H9 (cell line): ENCODE results near the gene BCORL1. TPM values are rescaled to one million over a fixed set of nuclear protein-coding genes. Genes with fewer than 3 reads are reported as not detected.

Experiments used
- DNase-seq: peaks from one replicate; pipeline ENCODE4 v3.0.0-alpha.2; 2017
- H2AFZ ChIP-seq: one replicate; pipeline ENCODE4 v1.6.1; 2013; ENCODE audit warnings: mild to moderate bottlenecking, low read length, control low read depth, moderate library complexity
- H2AK5ac ChIP-seq: 2 replicates; pipeline ENCODE4 v1.6.1; 2013; ENCODE audit warnings: low read length, control low read depth, mixed read lengths; ENCODE audit not compliant: insufficient read length
- H2BK120ac ChIP-seq: one replicate; pipeline ENCODE4 v1.6.1; 2013; ENCODE audit warnings: low read depth, mild to moderate bottlenecking, low read length, control low read depth, inconsistent platforms; ENCODE audit not compliant: poor library complexity, severe bottlenecking
- H2BK12ac ChIP-seq: 2 replicates; pipeline ENCODE4 v1.6.1; 2013; ENCODE audit warnings: low read length, control low read depth, mixed read lengths, low read depth; ENCODE audit not compliant: insufficient read length
- H2BK15ac ChIP-seq: 2 replicates; pipeline ENCODE4 v1.6.1; 2013; ENCODE audit warnings: low read depth, low read length, control low read depth
- H2BK20ac ChIP-seq: one replicate; pipeline ENCODE4 v1.6.1; 2013; ENCODE audit warnings: low read depth, mild to moderate bottlenecking, low read length, control low read depth, inconsistent platforms; ENCODE audit not compliant: poor library complexity, severe bottlenecking
- H2BK5ac ChIP-seq: 2 replicates; pipeline ENCODE4 v1.6.1; 2013; ENCODE audit warnings: low read length, control low read depth, mixed read lengths; ENCODE audit not compliant: insufficient read length
- H3K14ac ChIP-seq: 2 replicates; pipeline ENCODE4 v1.6.1; 2013; ENCODE audit warnings: low read length, control low read depth; ENCODE audit not compliant: insufficient read depth
- H3K18ac ChIP-seq: 2 replicates; pipeline ENCODE4 v1.6.1; 2013; ENCODE audit warnings: low read depth, mild to moderate bottlenecking, mixed read lengths, low read length, control low read depth; ENCODE audit not compliant: insufficient read length
- H3K23ac ChIP-seq: 2 replicates; pipeline ENCODE4 v1.6.1; 2013; ENCODE audit warnings: low read length, control low read depth, mixed read lengths, low read depth; ENCODE audit not compliant: insufficient read length
- H3K23me2 ChIP-seq: 2 replicates; pipeline ENCODE4 v1.6.1; 2013; ENCODE audit warnings: low read depth, mild to moderate bottlenecking, mixed read lengths, low read length, control low read depth; ENCODE audit not compliant: insufficient read length, poor library complexity, severe bottlenecking
- H3K27ac ChIP-seq: 2 replicates; pipeline ENCODE4 v1.5.1; 2013; ENCODE audit warnings: low read length, control low read depth, mixed read lengths, low read depth; ENCODE audit not compliant: insufficient read length
- H3K27me3 ChIP-seq: 2 replicates; pipeline ENCODE4 v1.6.1; 2013; ENCODE audit warnings: low read length, control low read depth, inconsistent platforms; ENCODE audit not compliant: insufficient read depth
- H3K4ac ChIP-seq: 2 replicates; pipeline ENCODE4 v1.6.1; 2013; ENCODE audit warnings: low read depth, mild to moderate bottlenecking, control low read depth, inconsistent platforms, low read length, moderate library complexity
- H3K4me1 ChIP-seq: 2 replicates; pipeline ENCODE4 v1.6.1; 2013; ENCODE audit warnings: low read length, control low read depth, inconsistent platforms; ENCODE audit not compliant: insufficient read depth
- H3K4me2 ChIP-seq: 2 replicates; pipeline ENCODE4 v1.6.1; 2013; ENCODE audit warnings: low read length, control low read depth, mixed read lengths; ENCODE audit not compliant: insufficient read length, insufficient read depth
- H3K56ac ChIP-seq: 2 replicates; pipeline ENCODE4 v1.6.1; 2013; ENCODE audit warnings: low read depth, mild to moderate bottlenecking, mixed read lengths, low read length, control low read depth; ENCODE audit not compliant: insufficient read length
- H3K79me1 ChIP-seq: 2 replicates; pipeline ENCODE4 v1.6.1; 2013; ENCODE audit warnings: low read depth, mild to moderate bottlenecking, moderate library complexity, low read length, control low read depth, inconsistent platforms; ENCODE audit not compliant: insufficient read depth, poor library complexity, severe bottlenecking
- H3K79me2 ChIP-seq: 2 replicates; pipeline ENCODE4 v1.6.1; 2013; ENCODE audit warnings: low read length, control low read depth, inconsistent platforms; ENCODE audit not compliant: insufficient read depth
- H3K9ac ChIP-seq: 2 replicates; pipeline ENCODE4 v1.6.1; 2013; ENCODE audit warnings: low read length, control low read depth, mixed read lengths; ENCODE audit not compliant: insufficient read length; ENCODE audit errors: extremely low read depth
- H3K9me3 ChIP-seq: one replicate; pipeline ENCODE4 v1.6.1; 2013; ENCODE audit warnings: low read depth, low read length, inconsistent platforms; ENCODE audit not compliant: control insufficient read depth
- H3T11ph ChIP-seq: one replicate; pipeline ENCODE4 v1.6.1; 2013; ENCODE audit warnings: mild to moderate bottlenecking, low read length, control low read depth, inconsistent platforms
- H4K20me1 ChIP-seq: one replicate; pipeline ENCODE4 v1.6.1; 2013; ENCODE audit not compliant: control insufficient read depth, insufficient read length, insufficient read depth
- H4K5ac ChIP-seq: 2 replicates; pipeline ENCODE4 v1.6.1; 2013; ENCODE audit warnings: low read depth, mild to moderate bottlenecking, mixed read lengths, low read length, control low read depth; ENCODE audit not compliant: insufficient read length
- H4K8ac ChIP-seq: replicated peaks from 2 replicates; pipeline ENCODE4 v1.6.1; 2013; ENCODE audit warnings: low read length, control low read depth, mixed read lengths, low read depth; ENCODE audit not compliant: insufficient read length
- H4K91ac ChIP-seq: 2 replicates; pipeline ENCODE4 v1.6.1; 2013; ENCODE audit warnings: low read depth, mild to moderate bottlenecking, moderate library complexity, mixed read lengths, low read length, control low read depth; ENCODE audit not compliant: insufficient read length
- H3K27ac Mint-ChIP-seq, 3 experiments: 2 replicates in 2 of 3; 3 replicates in 1 of 3; pipeline ENCODE4 v1.8.0; 2020 to 2021; ENCODE audit warnings: mixed read lengths in 3 of 3, mild to moderate bottlenecking in 1 of 3, moderate library complexity in 1 of 3
- H3K27me3 Mint-ChIP-seq: 2 replicates; pipeline ENCODE4 v1.8.0; 2021; ENCODE audit warnings: low read depth, mild to moderate bottlenecking, moderate library complexity, mixed read lengths
- H3K36me3 Mint-ChIP-seq, 3 experiments: 2 replicates in 2 of 3; 3 replicates in 1 of 3; pipeline ENCODE4 v1.8.0; 2020 to 2021; ENCODE audit warnings: low read depth in 3 of 3, mixed read lengths in 3 of 3; ENCODE audit not compliant: insufficient read depth in 1 of 3
- H3K4me1 Mint-ChIP-seq, 2 experiments: 2 replicates each; pipeline ENCODE4 v1.8.0; 2020; ENCODE audit warnings: mixed read lengths in 2 of 2
- H3K4me3 Mint-ChIP-seq, 2 experiments: 2 replicates in 1 of 2; 3 replicates in 1 of 2; pipeline ENCODE4 v1.8.0; 2020 to 2021; ENCODE audit warnings: mild to moderate bottlenecking in 2 of 2, mixed read lengths in 2 of 2, moderate library complexity in 1 of 2
- H3K9me3 Mint-ChIP-seq, 2 experiments: 2 replicates in 1 of 2; 3 replicates in 1 of 2; pipeline ENCODE4 v1.8.0; 2020; ENCODE audit warnings: mild to moderate bottlenecking in 2 of 2, mixed read lengths in 2 of 2, moderate library complexity in 1 of 2
- WGBS: extraction: QIAGEN DNeasy Blood & Tissue Kit; methylation state at CpG from one replicate; pipeline ENCODE4 v1.1.7; 2013; ENCODE audit warnings: missing lambda C conversion rate, low lambda C conversion rate, mixed read lengths; ENCODE audit not compliant: insufficient read length; ENCODE audit errors: extremely low coverage; 5-methylcytosine and 5-hydroxymethylcytosine counted together
- total RNA-seq: library from RNA; stranded (reverse); gene quantifications from 2 replicates; pipeline ENCODE4 v1.2.1, GENCODE V29; 2021
- TF ChIP-seq, protein P1 (sequence below): fragments of 200-600 bp; sonication (generic); conservative IDR thresholded peaks from 3 replicates; pipeline ENCODE4 v1.8.0; 2021; ENCODE audit warnings: antibody characterized with exemption, mild to moderate bottlenecking

BCORL1 gene
- total RNA-seq, 1 experiment from 2014 or later: 6.1 TPM

DNA sequence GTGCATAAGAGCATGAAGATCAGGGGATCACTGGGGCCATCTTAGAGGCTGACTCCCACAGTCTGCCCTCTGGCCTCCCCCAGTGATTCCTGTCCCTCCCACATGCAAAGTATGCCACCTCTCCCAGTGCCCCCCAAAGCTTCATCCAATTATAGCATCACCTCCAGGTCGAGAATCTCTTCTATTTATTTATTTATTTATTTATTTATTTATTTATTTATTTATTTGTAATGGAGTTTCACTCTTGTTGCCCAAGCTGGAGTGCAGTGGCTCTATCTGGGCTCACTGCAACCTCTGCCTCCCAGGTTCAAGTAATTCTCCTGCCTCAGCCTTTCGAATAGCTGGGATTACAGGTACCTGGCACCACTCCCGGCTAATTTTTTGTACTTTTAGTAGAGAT, 50.1 kb downstream of the BCORL1 start:
- Mint-ChIP-seq H3K4me1 (peaks cover 0 to 9% of the 10 kb centered on the region in 2 experiments; a peak in 1 of 4 replicates), H3K36me3 (peaks cover 3 to 38% (median 24%) of the 10 kb centered on the region in 3 experiments; a peak in 4 of 7 replicates), H3K4me3 (no peak overlapping the region), H3K27ac (no peak overlapping the region; a peak in 1 of 7 replicates), H3K27me3 (no peaks in the 10 kb centered on the region), H3K9me3 (peaks cover 0 to 71% of the 10 kb centered on the region in 2 experiments; a peak in 3 of 5 replicates)
- Histone ChIP-seq H3K56ac (no peak overlapping the region), H2BK120ac (no peak overlapping the region), H4K5ac (no peak overlapping the region), H3K9me3 (peaks cover 6% of the 10 kb centered on the region), H3K79me1 (no peaks in the 10 kb centered on the region), H3K9ac (no peak overlapping the region), H2BK5ac (no peak overlapping the region), H4K8ac (no peak overlapping the region), H4K91ac (no peak overlapping the region), H2BK15ac (no peak overlapping the region), H2BK20ac (no peak overlapping the region), H3T11ph (no peak overlapping the region), H2BK12ac (no peak overlapping the region), H3K4me2 (no peak overlapping the region), H3K79me2 (no peaks in the 10 kb centered on the region), H3K14ac (no peak overlapping the region), H2AK5ac (no peak overlapping the region), H3K23me2 (no peaks in the 10 kb centered on the region), H2AFZ (no peak overlapping the region), H4K20me1 (no peaks in the 10 kb centered on the region), H3K4ac (no peak overlapping the region), H3K4me1 (no peaks in the 10 kb centered on the region), H3K27ac (no peak overlapping the region), H3K27me3 (no peaks in the 10 kb centered on the region), H3K18ac (no peak overlapping the region), H3K23ac (no peak overlapping the region)
- no peak for DNase-seq
- no CpG with 5 or more reads among the region's 3 CpGs for WGBS
- TF ChIP-seq, protein P1, sequence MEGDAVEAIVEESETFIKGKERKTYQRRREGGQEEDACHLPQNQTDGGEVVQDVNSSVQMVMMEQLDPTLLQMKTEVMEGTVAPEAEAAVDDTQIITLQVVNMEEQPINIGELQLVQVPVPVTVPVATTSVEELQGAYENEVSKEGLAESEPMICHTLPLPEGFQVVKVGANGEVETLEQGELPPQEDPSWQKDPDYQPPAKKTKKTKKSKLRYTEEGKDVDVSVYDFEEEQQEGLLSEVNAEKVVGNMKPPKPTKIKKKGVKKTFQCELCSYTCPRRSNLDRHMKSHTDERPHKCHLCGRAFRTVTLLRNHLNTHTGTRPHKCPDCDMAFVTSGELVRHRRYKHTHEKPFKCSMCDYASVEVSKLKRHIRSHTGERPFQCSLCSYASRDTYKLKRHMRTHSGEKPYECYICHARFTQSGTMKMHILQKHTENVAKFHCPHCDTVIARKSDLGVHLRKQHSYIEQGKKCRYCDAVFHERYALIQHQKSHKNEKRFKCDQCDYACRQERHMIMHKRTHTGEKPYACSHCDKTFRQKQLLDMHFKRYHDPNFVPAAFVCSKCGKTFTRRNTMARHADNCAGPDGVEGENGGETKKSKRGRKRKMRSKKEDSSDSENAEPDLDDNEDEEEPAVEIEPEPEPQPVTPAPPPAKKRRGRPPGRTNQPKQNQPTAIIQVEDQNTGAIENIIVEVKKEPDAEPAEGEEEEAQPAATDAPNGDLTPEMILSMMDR: no peak
